ENCODE results near the gene TIMP2.

DNA sequence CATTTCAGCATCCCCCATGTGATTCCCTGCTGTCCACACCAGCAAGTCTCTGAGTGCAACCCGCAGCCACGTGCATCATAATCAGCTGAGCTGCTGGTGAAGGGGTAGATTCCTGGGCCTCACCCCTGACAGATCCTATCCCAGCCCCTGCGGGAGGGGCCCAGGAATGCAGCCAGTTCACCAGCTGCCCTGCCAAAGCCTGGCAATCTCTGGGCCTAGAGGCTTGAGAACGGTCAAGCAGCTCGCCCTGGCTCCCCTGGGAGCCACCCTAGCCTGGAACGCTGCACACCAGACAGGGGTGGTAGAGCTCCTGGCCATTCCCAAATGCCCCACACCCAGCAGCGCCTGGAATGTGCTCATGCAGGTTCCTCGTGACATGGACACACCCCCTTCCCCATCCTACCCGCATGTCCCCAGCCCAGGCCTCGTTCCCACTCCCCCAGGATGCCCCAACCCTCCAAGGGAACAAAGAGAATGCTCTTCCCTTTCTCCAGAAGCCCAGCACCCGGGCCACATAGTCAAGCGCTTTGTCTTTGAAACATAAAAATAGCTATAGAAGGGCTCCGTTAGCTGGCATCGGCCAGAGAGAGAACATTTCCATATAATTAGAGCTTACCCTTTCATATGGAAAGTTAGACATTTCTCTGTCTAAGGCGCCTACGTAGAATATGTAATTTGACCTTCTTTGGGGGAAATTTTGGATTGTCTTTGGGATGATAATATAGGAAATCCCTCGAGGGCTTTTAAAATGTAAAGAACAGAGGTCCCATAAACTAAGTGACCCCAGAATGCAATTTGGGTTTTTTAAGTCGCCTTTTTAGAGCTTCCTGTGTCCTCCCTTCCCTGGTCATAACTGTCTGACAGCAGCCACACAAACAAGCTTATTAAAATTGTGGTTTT lies 25.6 kb downstream of the TIMP2 start:
- no peak for TF ChIP-seq SP1 (IDR thresholded peaks at IDR 0.05)
- no peak for TF ChIP-seq CTCF (IDR thresholded peaks at IDR 0.05; ENCODE audit: low read depth, low read length, missing input control)
- no peak for TF ChIP-seq YY1 (IDR thresholded peaks at IDR 0.05)
- no peak for TF ChIP-seq REST (IDR thresholded peaks at IDR 0.05)
- no peak for TF ChIP-seq GABPA (IDR thresholded peaks at IDR 0.05 in 1 of 2, conservative IDR thresholded peaks at IDR 0.05 in 1 of 2)
- TF ChIP-seq, protein P1, sequence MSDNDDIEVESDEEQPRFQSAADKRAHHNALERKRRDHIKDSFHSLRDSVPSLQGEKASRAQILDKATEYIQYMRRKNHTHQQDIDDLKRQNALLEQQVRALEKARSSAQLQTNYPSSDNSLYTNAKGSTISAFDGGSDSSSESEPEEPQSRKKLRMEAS (IDR thresholded peaks at IDR 0.05): no peak
- TF ChIP-seq EGR1 (IDR thresholded peaks at IDR 0.05; ENCODE audit: low read depth in 2 of 2): no peak
- no peak for TF ChIP-seq ATF3 (IDR thresholded peaks at IDR 0.05)
- TF ChIP-seq HNF4A (conservative IDR thresholded peaks at IDR 0.05): no peak
- no peak for TF ChIP-seq RXRA (IDR thresholded peaks at IDR 0.05)
